ENCODE data around the gene WDR93. TPM values are rescaled to one million over a fixed set of nuclear protein-coding genes. Genes with fewer than 3 reads are reported as not detected.

The WDR93 gene
- total RNA-seq, 2 experiments from 2014 or later: 0.19 TPM; not detected in 1

DNA sequence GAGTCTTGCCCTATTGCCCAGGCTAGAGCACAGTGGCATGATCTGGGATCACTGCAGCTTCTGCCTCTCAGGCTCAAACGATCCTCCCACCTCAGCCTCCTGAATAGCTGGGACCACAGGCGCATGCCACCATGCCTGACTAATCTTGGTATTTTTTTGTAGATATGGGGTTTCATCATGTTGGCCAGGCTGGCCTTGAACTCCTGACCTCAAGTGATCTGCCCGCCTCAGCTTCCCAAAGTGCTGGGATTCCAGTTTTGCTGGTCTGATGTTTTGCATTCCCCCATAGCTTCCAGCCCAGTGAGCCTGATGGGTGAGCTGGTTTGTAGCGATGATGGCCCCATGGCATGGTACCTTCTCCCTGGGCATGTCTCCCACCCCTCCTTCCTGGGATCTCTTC is 65.1 kb downstream of the WDR93 start:
- intact Hi-C loops (cut with micrococcal nuclease; ENCODE audit: unreplicated experiment): no loop called here
- no peaks in the 10 kb centered on the region for H3K9me3 ChIP-seq (ENCODE audit: low read length)
- no peak overlapping the region for H2AFZ ChIP-seq (ENCODE audit: low read length)
- H3K4me1 ChIP-seq (ENCODE audit: insufficient read depth, low read length, poor library complexity, severe bottlenecking): peaks cover 7% of the 10 kb centered on the region
- H3K4me3 ChIP-seq (ENCODE audit: low read depth, low read length, poor library complexity, severe bottlenecking): no peak overlapping the region
- BruUV-seq (replicated peaks): no TSS peak
- H3K9me2 ChIP-seq (ENCODE audit: insufficient read depth, low read length): no peaks in the 10 kb centered on the region
- ChIA-PET CTCF (ENCODE audit: unreplicated experiment) (interaction anchor here (0.6 kb wide), 1 partner anchor 16 kb away, joined by 3 read pairs; no protein-coding TSS in a partner anchor), POLR2A (no interaction called here)
- no peaks in the 10 kb centered on the region for H3K79me2 ChIP-seq (ENCODE audit: insufficient read depth, low read depth, low read length)
- TF ChIP-seq, protein P1, sequence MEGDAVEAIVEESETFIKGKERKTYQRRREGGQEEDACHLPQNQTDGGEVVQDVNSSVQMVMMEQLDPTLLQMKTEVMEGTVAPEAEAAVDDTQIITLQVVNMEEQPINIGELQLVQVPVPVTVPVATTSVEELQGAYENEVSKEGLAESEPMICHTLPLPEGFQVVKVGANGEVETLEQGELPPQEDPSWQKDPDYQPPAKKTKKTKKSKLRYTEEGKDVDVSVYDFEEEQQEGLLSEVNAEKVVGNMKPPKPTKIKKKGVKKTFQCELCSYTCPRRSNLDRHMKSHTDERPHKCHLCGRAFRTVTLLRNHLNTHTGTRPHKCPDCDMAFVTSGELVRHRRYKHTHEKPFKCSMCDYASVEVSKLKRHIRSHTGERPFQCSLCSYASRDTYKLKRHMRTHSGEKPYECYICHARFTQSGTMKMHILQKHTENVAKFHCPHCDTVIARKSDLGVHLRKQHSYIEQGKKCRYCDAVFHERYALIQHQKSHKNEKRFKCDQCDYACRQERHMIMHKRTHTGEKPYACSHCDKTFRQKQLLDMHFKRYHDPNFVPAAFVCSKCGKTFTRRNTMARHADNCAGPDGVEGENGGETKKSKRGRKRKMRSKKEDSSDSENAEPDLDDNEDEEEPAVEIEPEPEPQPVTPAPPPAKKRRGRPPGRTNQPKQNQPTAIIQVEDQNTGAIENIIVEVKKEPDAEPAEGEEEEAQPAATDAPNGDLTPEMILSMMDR (conservative IDR thresholded peaks at IDR 0.05; ENCODE audit: low read length): no peak
- no peak for TF ChIP-seq EZH2phosphoT487 (IDR thresholded peaks at IDR 0.05; ENCODE audit: borderline replicate concordance, low read depth, low read length)
- H3K27ac ChIP-seq (ENCODE audit: low read depth, low read length, poor library complexity, severe bottlenecking): no peak overlapping the region
- H3K4me2 ChIP-seq (ENCODE audit: low read length): no peak overlapping the region
- no peaks in the 10 kb centered on the region for H4K20me1 ChIP-seq (ENCODE audit: insufficient read depth, low read length)
- no peaks in the 10 kb centered on the region for H3K36me3 ChIP-seq (ENCODE audit: insufficient read depth, low read length)
- no peak for DNase-seq (ENCODE audit: low spot score)

DNA sequence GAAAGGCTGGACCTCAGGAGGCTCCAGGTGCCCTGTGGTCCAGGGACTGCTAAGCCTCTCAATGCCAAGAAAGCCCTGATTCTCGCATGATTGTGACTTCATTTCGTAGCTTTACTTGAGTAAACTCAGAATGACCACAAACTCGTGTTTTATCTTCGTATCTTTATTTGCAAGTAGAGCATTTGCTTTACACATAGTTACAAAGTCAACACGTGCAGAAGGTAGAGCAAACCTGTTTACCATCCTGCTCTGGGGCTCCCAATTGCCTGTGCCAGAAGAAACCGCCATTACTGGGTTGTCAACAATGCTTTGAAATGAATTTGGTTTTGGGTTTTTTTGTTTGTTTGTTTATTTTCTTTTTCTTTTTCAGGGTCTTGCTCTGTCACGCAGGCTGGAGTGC is 66.3 kb downstream of the WDR93 start:
- ChIA-PET POLR2A (interaction anchor here (0.8 kb wide), 1 partner anchor 9 kb away, joined by 5 read pairs; no protein-coding TSS in a partner anchor), CTCF (ENCODE audit: unreplicated experiment) (no interaction called here)
- Histone ChIP-seq H3K4me1 (ENCODE audit: insufficient read depth, low read length, poor library complexity, severe bottlenecking) (no peaks in the 10 kb centered on the region), H3K36me3 (ENCODE audit: insufficient read depth, low read length) (no peaks in the 10 kb centered on the region), H3K4me3 (ENCODE audit: low read depth, low read length, poor library complexity, severe bottlenecking) (no peak overlapping the region), H3K27ac (ENCODE audit: low read depth, low read length, poor library complexity, severe bottlenecking) (no peak overlapping the region), H3K9me3 (ENCODE audit: low read length) (no peaks in the 10 kb centered on the region), H3K79me2 (ENCODE audit: insufficient read depth, low read depth, low read length) (no peaks in the 10 kb centered on the region), H4K20me1 (ENCODE audit: insufficient read depth, low read length) (no peaks in the 10 kb centered on the region), H3K4me2 (ENCODE audit: low read length) (no peak overlapping the region), H2AFZ (ENCODE audit: low read length) (no peak overlapping the region), H3K9me2 (ENCODE audit: insufficient read depth, low read length) (no peaks in the 10 kb centered on the region)
- TF ChIP-seq, protein P1 (conservative IDR thresholded peaks at IDR 0.05; ENCODE audit: low read length): no peak
- intact Hi-C loops (cut with micrococcal nuclease; ENCODE audit: unreplicated experiment): no loop called here
- no TSS peak for BruUV-seq (replicated peaks)
- no peak for DNase-seq (ENCODE audit: low spot score)

DNA sequence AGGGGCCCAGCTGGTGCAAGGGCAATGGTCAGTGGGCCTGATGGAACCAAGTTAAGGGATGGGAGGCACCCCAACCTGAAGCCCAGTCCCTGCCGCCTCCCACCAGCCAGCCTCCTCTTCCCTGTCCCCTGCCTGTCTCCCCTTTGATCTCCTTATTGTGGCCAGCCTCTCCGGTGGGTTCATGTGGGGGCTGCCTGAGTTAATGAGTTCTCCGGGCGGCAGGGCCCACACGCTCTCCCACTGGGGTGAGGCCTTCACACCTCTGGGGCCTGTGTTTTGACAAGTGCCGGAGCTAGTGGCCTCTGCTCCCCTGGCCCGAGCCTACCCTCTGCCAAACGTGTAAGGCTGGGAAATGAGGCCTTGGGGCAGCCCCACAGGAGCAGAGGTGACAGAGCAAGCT is 67.7 kb downstream of the WDR93 start:
- no TSS peak for BruUV-seq (replicated peaks)
- intact Hi-C loops (cut with micrococcal nuclease; ENCODE audit: unreplicated experiment): no loop called here
- Histone ChIP-seq H4K20me1 (ENCODE audit: insufficient read depth, low read length) (no peaks in the 10 kb centered on the region), H3K9me3 (ENCODE audit: low read length) (no peaks in the 10 kb centered on the region), H3K27ac (ENCODE audit: low read depth, low read length, poor library complexity, severe bottlenecking) (no peak overlapping the region), H2AFZ (ENCODE audit: low read length) (no peak overlapping the region), H3K79me2 (ENCODE audit: insufficient read depth, low read depth, low read length) (no peaks in the 10 kb centered on the region), H3K9me2 (ENCODE audit: insufficient read depth, low read length) (no peaks in the 10 kb centered on the region), H3K36me3 (ENCODE audit: insufficient read depth, low read length) (no peaks in the 10 kb centered on the region), H3K4me3 (ENCODE audit: low read depth, low read length, poor library complexity, severe bottlenecking) (no peak overlapping the region), H3K4me2 (ENCODE audit: low read length) (no peak overlapping the region), H3K4me1 (ENCODE audit: insufficient read depth, low read length, poor library complexity, severe bottlenecking) (no peaks in the 10 kb centered on the region)
- TF ChIP-seq EZH2phosphoT487 (IDR thresholded peaks at IDR 0.05; ENCODE audit: borderline replicate concordance, low read depth, low read length): no peak
- TF ChIP-seq, protein P1 (conservative IDR thresholded peaks at IDR 0.05; ENCODE audit: low read length): no peak
- CTCF ChIA-PET (ENCODE audit: unreplicated experiment): no interaction called here
- no peak for DNase-seq (ENCODE audit: low spot score)
- POLR2A ChIA-PET: no interaction called here

Measured in OCI-LY7 (cell line).